Fibroblast of lung (primary cell): ENCODE data around the gene GSG1L.

ENCODE experiments used
- EZH2 ChIP-seq: IDR thresholded peaks from 2 replicates; pipeline ENCODE4 v1.5.1; 2012; ENCODE audit warnings: low read length, control low read depth, mild to moderate bottlenecking; ENCODE audit errors: missing control alignments
- TF ChIP-seq, protein P1 (sequence below), 2 donors: IDR thresholded peaks in 1 of 2; conservative IDR thresholded peaks in 1 of 2; 1 replicate in 1 of 2; 2 replicates in 1 of 2; pipeline ENCODE4 v1.5.1; 2011 to 2012; ENCODE audit warnings: low read length in 2 of 2, control low read depth in 1 of 2, inconsistent platforms in 1 of 2, low read depth in 1 of 2, mild to moderate bottlenecking in 1 of 2

DNA sequence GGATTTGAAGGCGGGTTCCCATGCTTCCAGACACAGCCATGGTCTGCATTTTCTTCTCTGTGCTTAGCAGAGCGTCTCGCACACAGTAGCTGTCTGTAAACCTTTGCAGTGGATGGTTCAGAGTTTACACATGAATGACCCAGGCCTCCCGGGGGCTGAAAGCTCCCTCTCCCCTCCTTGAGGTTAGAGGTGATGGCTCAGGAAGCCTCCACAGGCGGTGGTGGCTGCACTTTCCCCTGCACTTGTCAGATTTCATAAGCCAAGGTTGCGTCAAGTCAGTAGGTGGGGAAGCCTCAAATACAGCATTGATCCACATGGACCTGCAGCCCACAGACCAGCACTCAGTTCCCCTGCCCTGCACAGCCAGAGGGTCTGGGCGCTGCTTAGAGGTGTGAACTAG lies 301.7 kb downstream of the GSG1L start:
- TF ChIP-seq EZH2, result no peak
- TF ChIP-seq, protein P1, sequence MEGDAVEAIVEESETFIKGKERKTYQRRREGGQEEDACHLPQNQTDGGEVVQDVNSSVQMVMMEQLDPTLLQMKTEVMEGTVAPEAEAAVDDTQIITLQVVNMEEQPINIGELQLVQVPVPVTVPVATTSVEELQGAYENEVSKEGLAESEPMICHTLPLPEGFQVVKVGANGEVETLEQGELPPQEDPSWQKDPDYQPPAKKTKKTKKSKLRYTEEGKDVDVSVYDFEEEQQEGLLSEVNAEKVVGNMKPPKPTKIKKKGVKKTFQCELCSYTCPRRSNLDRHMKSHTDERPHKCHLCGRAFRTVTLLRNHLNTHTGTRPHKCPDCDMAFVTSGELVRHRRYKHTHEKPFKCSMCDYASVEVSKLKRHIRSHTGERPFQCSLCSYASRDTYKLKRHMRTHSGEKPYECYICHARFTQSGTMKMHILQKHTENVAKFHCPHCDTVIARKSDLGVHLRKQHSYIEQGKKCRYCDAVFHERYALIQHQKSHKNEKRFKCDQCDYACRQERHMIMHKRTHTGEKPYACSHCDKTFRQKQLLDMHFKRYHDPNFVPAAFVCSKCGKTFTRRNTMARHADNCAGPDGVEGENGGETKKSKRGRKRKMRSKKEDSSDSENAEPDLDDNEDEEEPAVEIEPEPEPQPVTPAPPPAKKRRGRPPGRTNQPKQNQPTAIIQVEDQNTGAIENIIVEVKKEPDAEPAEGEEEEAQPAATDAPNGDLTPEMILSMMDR (conservative IDR thresholded peaks at IDR 0.05 in 1 of 2, IDR thresholded peaks at IDR 0.05 in 1 of 2; ENCODE audit: low read depth in 1 of 2, low read length in 2 of 2), result no peak
